HG03103 (cell line): ENCODE measurements around the gene KPNA2.
"Not testable (repeated sequence)": the region's sequence is repeated elsewhere in the genome, so short reads cannot be mapped to it uniquely, and the experiment has no call there.

Source experiments
- ATAC-seq: cut with Tn5 transposase; IDR thresholded peaks from one replicate; pipeline ENCODE4 v1.9.1; 2021; ENCODE audit warnings: low read depth; ENCODE audit not compliant: unreplicated experiment

The KPNA2 gene

GRCh38 chr17:68035523-68036303, at the start of gene KPNA2:
TSS of gene KPNA2 (plus strand) at chr17:68035735. CDS start at chr17:68037133, 1,398 bp downstream.
- ATAC-seq = peak; percentile 88

- no peak for ATAC-seq
These were observed 44.6 kb upstream of the KPNA2 start for GRCh38 chr17:67990909-67991308.

- ATAC-seq = no peak
These were observed 42.9 kb upstream of the KPNA2 start for GRCh38 chr17:67992548-67993152.

- peak; percentile 73 for ATAC-seq
These were observed 42.2 kb upstream of the KPNA2 start for GRCh38 chr17:67993153-67993997.

- no peak for ATAC-seq
These were observed 41.6 kb upstream of the KPNA2 start for GRCh38 chr17:67993998-67994361.

- no peak for ATAC-seq
These were observed 40.5 kb upstream of the KPNA2 start for GRCh38 chr17:67994817-67995569.

- no peak for ATAC-seq
These were observed 39.8 kb upstream of the KPNA2 start for GRCh38 chr17:67995570-67996263.

GRCh38 chr17:67996301-67997171, 39.0 kb upstream of the KPNA2 start, which contains the start of gene C17orf58:
TSS of gene C17orf58 (minus strand) at chr17:67996469. CDS start at chr17:67996198, 271 bp downstream.
- not testable (repeated sequence) for ATAC-seq

GRCh38 chr17:67998466-67998865, 37.1 kb upstream of the KPNA2 start:
- no peak for ATAC-seq

- no peak for ATAC-seq
These were observed 36.1 kb upstream of the KPNA2 start for GRCh38 chr17:67999291-67999911.

- no peak for ATAC-seq
These were observed 31.3 kb upstream of the KPNA2 start for GRCh38 chr17:68004201-68004600.

GRCh38 chr17:68006797-68007196, 28.7 kb upstream of the KPNA2 start:
- no peak for ATAC-seq

GRCh38 chr17:68011199-68011665, 24.3 kb upstream of the KPNA2 start:
- no peak for ATAC-seq

GRCh38 chr17:68013385-68013784, 22.1 kb upstream of the KPNA2 start:
- no peak for ATAC-seq

- ATAC-seq = no peak
These were observed 20.3 kb upstream of the KPNA2 start for GRCh38 chr17:68015081-68015723.

- no peak for ATAC-seq
These were observed 18.7 kb upstream of the KPNA2 start for GRCh38 chr17:68016838-68017237.

- not testable (repeated sequence) for ATAC-seq
These were observed 17.0 kb upstream of the KPNA2 start for GRCh38 chr17:68018493-68018892.

GRCh38 chr17:68019336-68019674, 16.2 kb upstream of the KPNA2 start:
- no peak for ATAC-seq
